Fibroblast of lung (primary cell): Measurements from ENCODE around the gene RIPOR2. TPM values are rescaled to one million over a fixed set of nuclear protein-coding genes. Genes with fewer than 3 reads are reported as not detected.

Experiments
- DNase-seq, 2 donors: peaks; one replicate each; pipeline versions ENCODE4 v3.0.0 to v3.0.0-alpha.2; 2010; ENCODE audit warnings: low read depth in 2 of 2
- H2AFZ ChIP-seq: 2 replicates; pipeline ENCODE4 v1.5.1; 2012; ENCODE audit warnings: low read length, control low read depth, inconsistent platforms
- H3K27ac ChIP-seq: 2 replicates; pipeline ENCODE4 v1.5.1; 2011; ENCODE audit warnings: low read length, control low read depth; ENCODE audit not compliant: insufficient read depth
- H3K27me3 ChIP-seq: 2 replicates; pipeline ENCODE4 v1.5.1; 2011; ENCODE audit warnings: mild to moderate bottlenecking, low read length; ENCODE audit not compliant: control insufficient read depth, insufficient read depth
- H3K36me3 ChIP-seq: 2 replicates; pipeline ENCODE4 v1.5.1; 2011; ENCODE audit warnings: low read length; ENCODE audit not compliant: control insufficient read depth, insufficient read depth
- H3K4me1 ChIP-seq: 2 replicates; pipeline ENCODE4 v1.5.1; 2011; ENCODE audit warnings: low read length; ENCODE audit not compliant: control insufficient read depth, insufficient read depth; ENCODE audit errors: extremely low read depth
- H3K4me2 ChIP-seq: 2 replicates; pipeline ENCODE4 v1.5.1; 2011; ENCODE audit warnings: low read length, control low read depth; ENCODE audit not compliant: insufficient read depth; ENCODE audit errors: extremely low read depth
- H3K4me3 ChIP-seq, 4 experiments: fragments of 200-600 bp in 1 of 4; sonication (generic) in 1 of 4; replicated peaks in 1 of 4; 2 replicates each; pipeline ENCODE4 v1.5.1; 2011 to 2016; ENCODE audit warnings: low read length in 4 of 4, low read depth in 3 of 4, mild to moderate bottlenecking in 3 of 4, control low read depth in 2 of 4, inconsistent platforms in 1 of 4, mixed read lengths in 1 of 4; ENCODE audit not compliant: insufficient read depth in 1 of 4; ENCODE audit errors: control extremely low read depth in 1 of 4
- H3K79me2 ChIP-seq: 2 replicates; pipeline ENCODE4 v1.5.1; 2012; ENCODE audit warnings: mild to moderate bottlenecking, low read length, inconsistent platforms; ENCODE audit not compliant: control insufficient read depth, insufficient read depth
- H3K9ac ChIP-seq: 2 replicates; pipeline ENCODE4 v1.5.1; 2011; ENCODE audit warnings: mild to moderate bottlenecking, low read length, control low read depth; ENCODE audit not compliant: insufficient read depth
- H3K9me3 ChIP-seq: 2 replicates; pipeline ENCODE4 v1.5.1; 2012; ENCODE audit warnings: low read depth, low read length; ENCODE audit not compliant: control insufficient read depth, insufficient read depth
- H4K20me1 ChIP-seq: 2 replicates; pipeline ENCODE4 v1.5.1; 2011; ENCODE audit warnings: low read length; ENCODE audit not compliant: control insufficient read depth, insufficient read depth; ENCODE audit errors: extremely low read depth
- CTCF ChIP-seq, 2 donors: IDR thresholded peaks in 1 of 2; conservative IDR thresholded peaks in 1 of 2; 1 replicate in 1 of 2; 2 replicates in 1 of 2; pipeline ENCODE4 v1.5.1; 2011 to 2012; ENCODE audit warnings: low read length in 2 of 2, control low read depth in 1 of 2, inconsistent platforms in 1 of 2, low read depth in 1 of 2, mild to moderate bottlenecking in 1 of 2
- EZH2 ChIP-seq: IDR thresholded peaks from 2 replicates; pipeline ENCODE4 v1.5.1; 2012; ENCODE audit warnings: low read length, control low read depth, mild to moderate bottlenecking; ENCODE audit errors: missing control alignments
- polyA plus RNA-seq, 2 donors: library from polyadenylated mRNA; depleted of rRNA in 1 of 2; stranded (reverse) in 1 of 2; unstranded in 1 of 2; fragments of >200 nt; gene quantifications; 2 replicates each; pipeline ENCODE4 v1.2.1, GENCODE V29; 2011 to 2012; ENCODE audit warnings: missing spikeins in 1 of 2
- total RNA-seq: library from RNA; depleted of rRNA; stranded (reverse); fragments of >200 nt; gene quantifications from 2 replicates; pipeline ENCODE4 v1.2.1, GENCODE V29; 2014

Gene RIPOR2
- total and polyA plus RNA-seq, 2 donors (not counting 1 experiment from before 2014, with no cell fraction given), result 3.5 to 3.6 TPM

GRCh38 chr6:24858177-24858653 is 77.5 kb downstream of the RIPOR2 start:
- no peak overlapping the region for H3K9ac ChIP-seq
- peaks cover 1% of the 10 kb centered on the region for H3K36me3 ChIP-seq
- H3K27ac ChIP-seq, result no peak overlapping the region
- H3K4me3 ChIP-seq, result no peak overlapping the region
- H2AFZ ChIP-seq, result no peak overlapping the region
- H3K27me3 ChIP-seq, result no peaks in the 10 kb centered on the region
- TF ChIP-seq CTCF (conservative IDR thresholded peaks at IDR 0.05 in 1 of 2, IDR thresholded peaks at IDR 0.05 in 1 of 2; ENCODE audit: low read depth in 1 of 2, low read length in 2 of 2) (no peak), EZH2 (no peak)
- peaks cover 5% of the 10 kb centered on the region for H3K4me1 ChIP-seq
- H3K4me2 ChIP-seq, result no peak overlapping the region
- no peaks in the 10 kb centered on the region for H3K79me2 ChIP-seq
- no peaks in the 10 kb centered on the region for H3K9me3 ChIP-seq
- DNase-seq, result peak in 1 of 2 donors; percentile 21
- no peaks in the 10 kb centered on the region for H4K20me1 ChIP-seq

GRCh38 chr6:24856901-24857670 is 78.7 kb downstream of the RIPOR2 start:
- H3K27me3 ChIP-seq, result no peaks in the 10 kb centered on the region
- no peak for TF ChIP-seq CTCF (conservative IDR thresholded peaks at IDR 0.05 in 1 of 2, IDR thresholded peaks at IDR 0.05 in 1 of 2; ENCODE audit: low read depth in 1 of 2, low read length in 2 of 2)
- TF ChIP-seq EZH2, result no peak
- no peak overlapping the region for H2AFZ ChIP-seq
- no peak overlapping the region for H3K9ac ChIP-seq
- H4K20me1 ChIP-seq, result no peaks in the 10 kb centered on the region
- H3K4me2 ChIP-seq, result no peak overlapping the region
- no peaks in the 10 kb centered on the region for H3K9me3 ChIP-seq
- no peak for DNase-seq
- peaks cover 1% of the 10 kb centered on the region for H3K36me3 ChIP-seq
- H3K4me3 ChIP-seq, result no peak overlapping the region
- H3K27ac ChIP-seq, result no peak overlapping the region
- peaks cover 5% of the 10 kb centered on the region for H3K4me1 ChIP-seq
- H3K79me2 ChIP-seq, result no peaks in the 10 kb centered on the region

GRCh38 chr6:24856246-24856599 is 79.5 kb downstream of the RIPOR2 start:
- DNase-seq, result no peak
- H3K4me2 ChIP-seq, result no peak overlapping the region
- TF ChIP-seq EZH2 (no peak), CTCF (conservative IDR thresholded peaks at IDR 0.05 in 1 of 2, IDR thresholded peaks at IDR 0.05 in 1 of 2; ENCODE audit: low read depth in 1 of 2, low read length in 2 of 2) (no peak)
- H3K27ac ChIP-seq, result no peak overlapping the region
- H3K79me2 ChIP-seq, result no peaks in the 10 kb centered on the region
- H3K9me3 ChIP-seq, result no peaks in the 10 kb centered on the region
- no peak overlapping the region for H3K9ac ChIP-seq
- no peaks in the 10 kb centered on the region for H3K27me3 ChIP-seq
- peaks cover 5% of the 10 kb centered on the region for H3K4me1 ChIP-seq
- no peak overlapping the region for H2AFZ ChIP-seq
- H3K36me3 ChIP-seq, result peaks cover 1% of the 10 kb centered on the region
- H4K20me1 ChIP-seq, result no peaks in the 10 kb centered on the region
- no peak overlapping the region for H3K4me3 ChIP-seq
